Esophagus muscularis mucosa (tissue), 4 donors: Measurements from ENCODE around the gene RDH11. TPM values are rescaled to one million over a fixed set of nuclear protein-coding genes. Genes with fewer than 3 reads are reported as not detected.
A peak's percentile ranks its signal among the peaks of the same experiment; 100 is the strongest.

Experiments used
- DNase-seq: peaks from one replicate; pipeline ENCODE4 v3.0.0-alpha.2; 2017; ENCODE audit errors: extremely low spot score
- H3K27ac ChIP-seq, 4 donors: fragments of 200-600 bp; sonication (generic); replicated peaks in 1 of 4; 1 replicate in 3 of 4; 2 replicates in 1 of 4; pipeline ENCODE4 v1.5.1; 2016 to 2019; ENCODE audit warnings: mild to moderate bottlenecking in 1 of 4
- H3K27me3 ChIP-seq, 4 donors: fragments of 200-600 bp; sonication (generic); one replicate each; pipeline versions ENCODE4 v1.5.1 to v1.6.0; 2016 to 2019
- H3K36me3 ChIP-seq, 4 donors: fragments of 200-600 bp; sonication (generic); one replicate each; pipeline ENCODE4 v1.5.1; 2016 to 2019
- H3K4me1 ChIP-seq, 4 donors: fragments of 200-600 bp; sonication (generic); one replicate each; pipeline ENCODE4 v1.5.1; 2016 to 2019
- H3K4me3 ChIP-seq, 4 donors: fragments of 200-600 bp; sonication (generic); 1 replicate in 2 of 4; 2 replicates in 2 of 4; pipeline ENCODE4 v1.5.1; 2016 to 2019; ENCODE audit warnings: mild to moderate bottlenecking in 4 of 4, moderate library complexity in 1 of 4
- H3K9me3 ChIP-seq, 4 donors: fragments of 200-600 bp; sonication (generic); 1 replicate in 3 of 4; 2 replicates in 1 of 4; pipeline ENCODE4 v1.5.1; 2016 to 2019
- CTCF ChIP-seq, 3 experiments: fragments of 200-600 bp in 2 of 3; fragments of 450-650 bp in 1 of 3; sonication (generic) in 2 of 3; IDR thresholded peaks; one replicate each; pipeline ENCODE4 v1.5.1; 2017 to 2019; ENCODE audit warnings: antibody characterized with exemption in 3 of 3, mild to moderate bottlenecking in 2 of 3, moderate library complexity in 1 of 3
- EP300 ChIP-seq: sonication (generic); formaldehyde crosslinking; IDR thresholded peaks from one replicate; pipeline ENCODE4 v1.6.1; 2017; ENCODE audit warnings: antibody characterized with exemption
- POLR2A ChIP-seq: fragments of 450-650 bp; IDR thresholded peaks from one replicate; pipeline ENCODE4 v1.6.1; 2017; ENCODE audit warnings: antibody characterized with exemption, moderate library complexity, mild to moderate bottlenecking, low read depth
- POLR2AphosphoS5 ChIP-seq, 2 donors: sonication (generic); formaldehyde crosslinking; IDR thresholded peaks; one replicate each; pipeline ENCODE4 v1.6.1; 2017; ENCODE audit warnings: antibody characterized with exemption in 2 of 2
- WGBS: methylation state at CpG from one replicate; pipeline ENCODE4 v1.1.5; 2018; 5-methylcytosine and 5-hydroxymethylcytosine counted together
- intact Hi-C: fragments of 100-400 bp; cut with DNase I; formaldehyde crosslinking; loops from one replicate; pipeline ENCODE4 v1.15.1; 2023
- total RNA-seq, 4 donors: library from RNA; depleted of rRNA; stranded (reverse); fragments of >200 nt; gene quantifications; one replicate each; pipeline versions ENCODE4 v1.1.0 to v1.2.1, GENCODE V29; 2016

The RDH11 gene
- 10 to 100 TPM; 29.9 to 36.9 (median 33.6) TPM for total RNA-seq

- intact Hi-C loops, result loop anchor here (5.0 kb wide), 1 partner anchor 78 kb away; the partner anchor contains the start of gene ARG2
- 0% methylated on average over 15 of the region's 25 CpGs for WGBS
- peak; percentile 96 to 98 for TF ChIP-seq POLR2AphosphoS5 (IDR thresholded peaks at IDR 0.05)
- TF ChIP-seq EP300, result no peak
- peak; percentile 57 for TF ChIP-seq POLR2A
- no peak for TF ChIP-seq CTCF (IDR thresholded peaks at IDR 0.05)
Observed at GRCh38 chr14:67695394-67695949, at the start of gene RDH11. TSS of gene RDH11 (minus strand) at chr14:67695764. CDS start at chr14:67695703, 61 bp downstream.

GRCh38 chr14:67744046-67744445 lies 48.5 kb upstream of the RDH11 start:
- DNase-seq, result no peak
- TF ChIP-seq EP300, result no peak
- no peak for TF ChIP-seq POLR2A
- TF ChIP-seq CTCF (IDR thresholded peaks at IDR 0.05), result no peak
- no peak for TF ChIP-seq POLR2AphosphoS5 (IDR thresholded peaks at IDR 0.05)
- H3K27me3 ChIP-seq, result no peaks in the 10 kb centered on the region
- peaks cover 20 to 30% (median 20%) of the 10 kb centered on the region in 4 donors for H3K36me3 ChIP-seq
- no peaks in the 10 kb centered on the region for H3K4me1 ChIP-seq
- 61% methylated on average over 2 of the region's 2 CpGs for WGBS
- H3K9me3 ChIP-seq, result no peaks in the 10 kb centered on the region
- H3K27ac ChIP-seq, result no peak overlapping the region
- intact Hi-C loops, result no loop called here
- no peak overlapping the region for H3K4me3 ChIP-seq

More at GRCh38 chr14:67695394-67695949, at the start of gene RDH11:
- peaks cover 4 to 25% (median 17%) of the 10 kb centered on the region in 4 donors for H3K36me3 ChIP-seq
- H3K4me3 ChIP-seq, result peak within 1 kb of the TSS; percentile 69 to 97 (median 90)
- peak within 1 kb of the TSS; percentile 83 to 90 (median 88) for H3K27ac ChIP-seq
- peaks cover 4 to 27% (median 23%) of the 10 kb centered on the region in 4 donors for H3K4me1 ChIP-seq
- H3K9me3 ChIP-seq, result no peaks in the 10 kb centered on the region
- H3K27me3 ChIP-seq, result no peaks in the 10 kb centered on the region
- DNase-seq, result peak; percentile 95

GRCh38 chr14:67738740-67739504 lies 43.4 kb upstream of the RDH11 start:
- Histone ChIP-seq H3K36me3 (no peaks in the 10 kb centered on the region), H3K9me3 (no peaks in the 10 kb centered on the region), H3K4me1 (peaks cover 0 to 9% (median 0%) of the 10 kb centered on the region in 4 donors), H3K27ac (no peak overlapping the region), H3K4me3 (no peak overlapping the region), H3K27me3 (no peaks in the 10 kb centered on the region)
- DNase-seq, result peak; percentile 93
- WGBS, result 60% methylated on average over 12 of the region's 12 CpGs
- no peak for TF ChIP-seq POLR2A
- TF ChIP-seq POLR2AphosphoS5 (IDR thresholded peaks at IDR 0.05), result peak; percentile 56 to 64
- intact Hi-C loops, result no loop called here

GRCh38 chr14:67736771-67737170 lies 41.2 kb upstream of the RDH11 start:
- no peak for TF ChIP-seq CTCF (IDR thresholded peaks at IDR 0.05)
- TF ChIP-seq POLR2AphosphoS5 (IDR thresholded peaks at IDR 0.05), result no peak
- TF ChIP-seq POLR2A, result no peak
- TF ChIP-seq EP300, result no peak
- no peak for DNase-seq
- H3K36me3 ChIP-seq, result no peaks in the 10 kb centered on the region
- WGBS, result 89% methylated on average over 4 of the region's 4 CpGs
- intact Hi-C loops, result no loop called here
- H3K4me1 ChIP-seq, result peaks cover 0 to 9% (median 0%) of the 10 kb centered on the region in 4 donors
- H3K4me3 ChIP-seq, result no peak overlapping the region
- no peaks in the 10 kb centered on the region for H3K27me3 ChIP-seq
- H3K9me3 ChIP-seq, result no peaks in the 10 kb centered on the region
- H3K27ac ChIP-seq, result no peak overlapping the region
